SIG-M5 (cell line): ENCODE results near the gene STX8.
"Not testable (repeated sequence)": the region's sequence is repeated elsewhere in the genome, so short reads cannot be mapped to it uniquely, and the experiment has no call there.

Experiments
- DNase-seq: peaks from one replicate; lab custom pipeline; 2025; lab: John Stamatoyannopoulos, UW

Gene STX8

DNA sequence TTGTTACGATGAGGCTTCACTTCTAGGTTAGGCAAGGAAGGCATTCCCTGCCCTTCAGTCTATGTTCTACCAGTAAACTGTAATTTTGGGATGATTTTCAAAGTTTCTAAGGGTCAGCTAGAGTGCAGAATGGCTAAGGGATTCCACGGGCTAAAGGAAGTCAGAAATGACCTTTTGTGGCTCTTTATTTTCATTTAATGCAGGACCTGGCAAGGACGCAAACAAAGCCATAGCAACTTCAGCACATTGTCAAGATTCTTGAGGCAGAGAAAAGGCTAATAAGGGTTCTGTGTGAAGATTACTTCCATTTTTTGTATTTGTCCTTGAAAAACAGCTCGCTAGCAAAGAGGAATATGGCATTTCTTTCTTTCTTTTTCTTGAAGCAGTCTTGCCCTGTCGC lies 76.6 kb downstream of the STX8 start:
- DNase-seq: no peak

DNA sequence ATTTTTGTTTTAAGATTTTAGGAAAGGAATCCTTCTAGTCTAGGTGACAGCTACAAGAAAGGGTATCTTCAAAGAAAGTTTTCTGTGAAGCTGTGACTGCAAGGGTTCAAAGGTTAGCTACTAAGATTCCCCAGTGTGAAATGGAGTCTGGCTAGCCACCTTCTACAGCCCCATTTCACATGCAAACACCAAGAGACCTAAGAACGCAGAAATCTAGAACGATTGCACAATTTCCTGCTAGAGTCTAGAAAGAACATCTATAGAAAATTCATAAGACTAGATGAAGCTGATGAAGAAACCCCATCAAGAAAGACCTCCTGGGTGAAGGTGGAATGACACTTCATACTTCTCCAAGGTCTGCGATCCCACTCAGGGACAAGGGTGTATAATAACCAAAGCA lies 77.1 kb downstream of the STX8 start:
- DNase-seq: no peak

DNA sequence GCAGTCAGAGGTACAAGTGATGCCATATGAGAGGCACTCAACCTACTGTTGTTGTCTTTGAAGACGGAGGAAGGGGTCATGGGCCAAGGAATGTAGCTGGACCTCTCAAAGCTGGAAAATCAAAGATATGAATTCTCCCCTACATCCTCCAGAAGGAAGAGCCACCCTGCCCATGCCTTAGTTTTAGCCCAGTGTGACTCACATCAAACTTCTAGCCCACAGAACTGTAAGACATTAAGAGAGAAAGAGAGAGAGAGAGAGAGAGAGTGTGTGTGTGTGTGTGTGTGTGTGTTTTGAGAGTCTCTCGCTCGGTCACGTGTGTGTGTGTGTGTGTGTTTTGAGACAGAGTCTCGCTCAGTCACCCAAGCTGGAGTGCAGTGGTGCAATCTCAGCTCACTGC lies 87.1 kb downstream of the STX8 start:
- no peak for DNase-seq

DNA sequence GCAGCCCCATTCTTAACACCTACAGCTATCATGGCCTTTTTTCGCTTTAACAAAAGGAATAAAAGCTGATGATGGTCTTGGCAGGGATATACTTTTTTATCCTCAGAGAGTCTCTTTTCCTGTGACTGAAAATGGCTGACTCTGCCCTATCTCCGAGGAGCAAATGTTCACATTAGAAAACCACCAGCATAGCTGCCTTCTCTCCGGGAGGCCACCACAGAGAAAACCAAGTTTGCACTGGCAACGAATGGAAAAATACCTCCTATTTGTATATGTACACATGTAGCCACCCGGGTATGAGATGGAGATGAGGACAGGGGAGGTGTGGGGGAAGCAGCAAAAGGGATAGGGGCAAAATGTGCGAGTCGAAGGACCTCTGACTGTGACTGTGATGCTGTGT lies 88.2 kb downstream of the STX8 start:
- DNase-seq: no peak

DNA sequence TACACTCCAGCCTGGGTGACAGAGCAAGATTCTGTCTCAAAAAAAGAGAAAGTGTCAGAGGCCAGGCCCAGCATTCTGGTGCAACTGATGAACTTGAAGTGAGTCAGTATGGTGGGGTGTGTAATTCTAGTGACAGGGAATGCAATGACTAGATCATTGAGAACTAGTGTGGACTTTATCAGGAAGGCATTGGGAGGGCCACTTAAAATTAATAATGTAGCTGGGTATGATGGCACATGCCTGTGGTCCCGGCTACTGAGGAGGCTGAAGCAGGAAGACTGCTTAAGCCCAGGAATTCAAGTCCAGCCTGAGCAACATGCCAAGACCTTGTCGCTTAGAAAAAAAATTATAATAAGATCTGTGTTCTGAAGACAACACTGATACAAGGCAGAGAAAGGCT lies 90.8 kb downstream of the STX8 start:
- no peak for DNase-seq

DNA sequence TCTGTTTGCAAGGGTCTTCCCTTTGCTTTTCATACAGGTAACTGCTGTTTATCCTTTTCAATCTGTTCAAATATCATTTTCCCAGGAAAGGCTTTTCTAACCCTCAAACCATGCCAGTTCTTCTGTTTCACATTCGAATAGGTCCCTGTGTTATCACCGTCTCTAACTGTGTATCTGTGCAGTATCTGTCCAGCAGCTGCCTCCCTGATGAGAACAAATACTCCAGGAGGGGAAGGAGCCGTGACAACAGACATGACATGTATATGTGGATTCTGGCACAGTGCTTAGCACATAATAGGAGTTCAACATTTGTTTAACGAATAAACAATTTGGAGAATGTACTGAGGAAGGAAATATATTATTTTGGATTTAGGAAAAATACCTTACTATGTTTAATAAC lies 95.7 kb downstream of the STX8 start:
- no peak for DNase-seq

DNA sequence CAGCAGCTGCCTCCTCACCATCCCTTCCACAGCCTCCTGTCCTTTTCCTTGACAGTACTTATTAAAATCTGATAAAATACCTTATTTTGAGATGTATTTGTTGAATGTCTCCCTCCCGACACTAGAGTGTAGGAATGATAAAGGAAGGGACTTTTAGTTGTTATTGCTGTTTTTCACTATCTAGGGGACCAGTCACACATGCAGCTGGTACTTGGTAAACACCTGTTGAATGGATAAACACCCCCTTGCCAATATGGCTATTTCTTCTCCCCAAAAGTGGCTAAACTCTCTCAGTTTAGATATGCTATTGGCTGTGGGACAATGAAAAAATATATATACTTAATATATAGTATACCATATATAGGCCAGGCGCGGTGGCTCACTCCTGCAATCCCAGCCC lies 96.7 kb downstream of the STX8 start:
- DNase-seq: no peak

DNA sequence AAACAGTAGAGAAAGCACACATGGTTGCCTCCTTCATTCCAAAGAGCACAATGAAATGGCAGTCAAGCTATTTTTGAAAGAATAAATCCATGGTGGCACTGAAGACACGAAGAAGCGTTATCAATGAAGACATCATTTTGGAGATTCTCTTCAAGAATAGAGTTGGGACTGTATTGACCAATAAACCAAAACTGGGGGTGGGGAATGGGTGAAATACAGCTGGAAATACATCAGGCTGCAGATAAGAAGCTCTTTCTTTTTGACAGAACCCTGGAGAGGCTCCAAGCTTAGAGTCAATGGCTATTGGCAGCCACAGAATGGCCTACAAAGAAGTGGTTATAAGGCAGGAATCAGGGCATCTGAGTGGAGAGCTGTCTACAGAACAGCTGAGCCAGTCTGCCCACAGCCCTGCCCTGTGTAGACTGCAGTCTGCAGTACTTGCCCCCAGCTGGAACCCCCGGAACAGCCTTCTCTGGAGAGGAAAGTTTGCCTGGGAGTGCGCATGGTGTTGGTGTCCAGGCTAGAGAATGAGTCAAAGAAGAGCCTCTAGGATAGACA lies 100.4 kb downstream of the STX8 start:
- DNase-seq: no peak

DNA sequence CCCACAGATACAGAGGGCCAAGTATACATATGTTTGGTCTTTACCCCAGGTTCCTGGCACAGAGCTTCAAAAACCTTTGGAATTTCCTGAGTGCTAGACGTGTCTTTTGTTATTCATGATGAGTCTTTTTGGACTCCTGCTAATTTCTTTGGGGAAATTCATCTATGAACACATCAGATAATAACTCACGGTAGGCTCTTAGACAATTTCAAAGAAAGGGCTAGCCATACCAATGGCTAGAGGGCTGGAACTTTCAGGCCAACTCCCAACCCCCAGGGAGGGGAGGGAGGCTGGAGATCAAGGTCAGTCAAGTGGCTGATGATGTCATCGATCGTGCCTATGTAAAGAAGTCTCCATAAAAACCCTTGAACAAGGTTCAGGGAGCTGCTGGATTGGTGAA lies 101.9 kb downstream of the STX8 start:
- DNase-seq: no peak

DNA sequence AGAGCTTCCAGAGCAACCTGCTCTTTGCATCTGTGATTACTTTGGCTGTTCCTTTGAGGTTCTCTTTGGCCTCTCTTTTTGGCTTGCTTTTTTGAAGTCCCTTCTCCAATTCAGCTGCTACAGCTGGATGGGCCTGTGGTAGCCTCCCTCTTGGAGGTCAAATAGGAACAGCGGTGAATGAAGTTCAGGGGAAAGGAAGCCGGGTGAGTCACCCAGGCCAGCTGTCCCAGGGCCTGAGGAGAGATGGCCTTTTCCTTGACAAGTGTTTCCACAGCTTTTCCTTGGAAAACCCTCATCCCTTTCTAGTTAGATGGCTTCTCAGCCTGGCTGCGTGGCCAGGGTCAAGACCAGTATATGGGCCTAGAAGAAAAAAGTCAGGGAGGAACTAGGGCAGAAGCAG lies 103.1 kb downstream of the STX8 start:
- DNase-seq: no peak

DNA sequence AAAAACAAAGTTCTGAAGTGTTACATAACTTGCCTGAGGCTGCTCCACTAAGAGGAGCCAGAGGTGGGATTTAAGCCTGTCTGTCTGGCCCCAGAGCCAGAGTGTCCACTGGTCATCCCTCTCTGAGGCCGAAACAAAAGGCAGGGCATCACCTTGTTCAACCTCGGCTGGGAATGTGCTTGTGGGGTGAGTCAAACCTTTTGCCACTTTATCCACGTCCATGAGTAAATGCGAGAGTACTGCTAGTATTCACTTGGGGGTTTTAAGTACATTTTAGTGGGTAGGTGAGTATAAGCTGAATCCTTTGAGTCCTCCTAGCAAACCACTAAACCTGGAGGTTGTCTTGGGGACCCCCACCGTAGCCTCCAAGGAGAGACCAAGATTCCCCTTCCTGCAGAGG lies 103.5 kb downstream of the STX8 start:
- no peak for DNase-seq

DNA sequence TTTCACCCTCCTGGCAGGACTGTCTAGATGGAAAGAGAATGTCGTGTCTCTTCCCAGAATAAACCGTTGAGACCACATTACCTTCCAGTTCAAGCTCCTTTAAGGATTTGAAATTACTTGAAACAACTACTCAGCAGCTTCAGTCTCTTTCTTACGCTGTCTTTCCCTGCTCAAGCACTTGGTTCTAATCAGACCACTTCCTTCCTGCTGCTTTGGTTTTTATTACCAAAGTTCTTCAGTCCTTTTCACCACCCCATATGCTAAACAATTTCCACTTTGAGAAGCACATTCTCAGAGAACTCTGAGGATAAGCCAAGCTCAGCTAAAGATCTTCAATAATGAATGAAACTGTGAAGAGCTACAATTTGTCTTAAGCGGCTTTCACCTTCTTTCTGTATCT lies 105.4 kb downstream of the STX8 start:
- DNase-seq: no peak

DNA sequence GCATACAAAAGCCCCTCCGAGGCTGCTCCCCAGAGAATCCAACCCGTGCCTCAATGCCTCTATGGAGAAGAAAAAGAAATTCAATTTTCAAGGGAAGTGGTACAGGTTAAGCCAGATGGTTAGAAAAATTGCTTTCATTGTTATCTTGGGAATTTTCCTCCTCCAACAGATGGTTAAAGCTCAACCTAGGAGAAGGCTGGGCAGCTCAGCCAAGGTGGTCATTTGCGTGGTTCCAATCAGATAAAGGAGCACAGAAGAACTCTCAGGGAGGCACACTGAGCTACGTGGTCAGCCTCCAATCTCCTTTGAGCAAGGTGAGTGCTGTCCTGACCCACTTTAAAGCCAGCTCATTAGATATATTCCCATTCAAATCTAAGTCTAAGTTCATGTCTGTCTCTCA lies 106.7 kb downstream of the STX8 start:
- no peak for DNase-seq

DNA sequence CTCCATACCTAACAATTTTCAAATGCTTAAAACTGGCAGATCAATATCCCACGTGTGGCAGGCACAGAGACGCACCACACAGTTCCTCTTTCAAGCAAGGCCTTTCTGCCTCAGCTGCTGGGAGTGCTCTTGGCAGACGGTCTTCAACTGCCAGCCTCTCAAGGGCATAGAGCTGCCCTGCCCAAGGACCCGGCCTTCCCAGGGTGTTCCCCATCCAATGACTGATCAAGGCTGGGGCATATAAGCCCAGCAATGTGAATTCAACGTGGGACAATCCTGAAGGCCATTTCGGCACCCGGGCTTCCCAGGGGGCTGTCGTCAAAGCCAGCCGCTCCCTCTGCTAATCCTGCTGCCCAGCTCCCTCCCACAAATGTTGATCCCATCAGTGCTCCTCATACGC lies 107.1 kb downstream of the STX8 start:
- no peak for DNase-seq

DNA sequence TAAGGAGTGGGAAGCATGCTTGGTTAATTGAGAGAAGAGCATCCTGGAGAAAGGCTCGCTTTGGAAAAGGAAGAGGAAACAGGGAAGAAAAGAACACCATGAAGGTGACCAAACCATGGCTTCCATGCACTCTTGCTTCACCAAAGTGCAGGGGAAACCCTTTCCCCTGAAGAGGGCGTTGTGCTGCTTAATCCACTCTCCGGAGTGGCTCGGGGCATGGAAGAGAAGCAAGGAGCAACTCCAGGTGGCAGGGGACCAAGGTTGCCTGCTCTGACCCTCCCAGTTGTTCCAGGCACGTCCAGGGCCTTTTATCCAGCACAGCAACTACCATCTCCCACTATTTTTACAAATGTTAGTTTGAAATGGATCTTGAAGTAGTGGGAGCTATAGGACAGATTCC lies 108.1 kb downstream of the STX8 start:
- DNase-seq: no peak

DNA sequence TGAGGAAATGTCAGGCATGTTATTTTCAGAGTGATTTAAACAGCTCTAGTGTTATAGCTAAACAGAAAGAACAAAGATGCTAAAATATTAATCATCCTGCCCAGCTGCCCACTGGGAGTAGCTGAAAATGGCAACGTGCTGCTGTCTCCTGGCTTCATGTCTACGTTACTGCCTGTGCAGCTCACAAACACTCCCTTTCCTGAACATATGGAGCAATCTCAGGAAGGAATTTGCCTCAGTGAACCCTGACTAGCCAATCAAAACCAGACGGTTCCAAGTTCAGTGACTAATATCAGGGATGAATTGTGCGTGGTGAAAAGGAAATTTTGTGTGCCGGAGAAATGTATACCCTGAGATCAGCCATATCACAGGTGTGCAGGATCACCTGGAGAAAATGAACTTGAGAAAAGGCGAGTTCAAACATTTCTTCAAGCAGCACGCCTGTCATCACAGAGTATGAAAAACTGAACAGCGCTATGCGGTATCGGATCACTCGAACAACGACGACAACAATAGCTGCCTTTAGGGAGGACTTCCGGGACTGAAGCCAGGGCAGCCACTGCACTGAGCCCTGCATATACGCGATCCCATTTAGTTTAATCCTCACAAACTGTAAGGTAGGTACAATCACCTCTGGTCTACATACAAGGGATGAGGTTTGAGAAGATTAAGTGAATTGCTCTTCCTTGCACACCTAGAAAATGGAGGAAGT lies 110.3 kb downstream of the STX8 start:
- DNase-seq: no peak

DNA sequence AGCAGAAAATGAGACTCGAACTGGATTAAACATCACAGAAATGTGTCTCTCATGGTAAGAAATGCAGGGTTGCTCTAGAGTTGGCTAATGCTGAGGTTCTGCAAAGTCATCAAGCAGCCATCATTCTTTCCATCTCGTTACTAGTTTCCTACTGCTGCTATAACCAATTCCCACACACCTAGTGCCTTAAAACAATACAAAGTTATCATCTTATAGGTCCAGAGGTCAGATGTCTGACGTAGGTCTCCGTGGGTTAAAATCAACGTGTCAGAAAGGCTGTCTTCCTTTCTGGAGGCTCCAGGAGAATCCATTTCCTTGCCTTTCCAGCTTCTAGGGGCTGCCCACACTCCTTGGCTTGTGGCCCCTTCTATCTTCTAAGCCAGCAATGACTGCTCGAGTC lies 118.6 kb downstream of the STX8 start:
- no peak for DNase-seq

DNA sequence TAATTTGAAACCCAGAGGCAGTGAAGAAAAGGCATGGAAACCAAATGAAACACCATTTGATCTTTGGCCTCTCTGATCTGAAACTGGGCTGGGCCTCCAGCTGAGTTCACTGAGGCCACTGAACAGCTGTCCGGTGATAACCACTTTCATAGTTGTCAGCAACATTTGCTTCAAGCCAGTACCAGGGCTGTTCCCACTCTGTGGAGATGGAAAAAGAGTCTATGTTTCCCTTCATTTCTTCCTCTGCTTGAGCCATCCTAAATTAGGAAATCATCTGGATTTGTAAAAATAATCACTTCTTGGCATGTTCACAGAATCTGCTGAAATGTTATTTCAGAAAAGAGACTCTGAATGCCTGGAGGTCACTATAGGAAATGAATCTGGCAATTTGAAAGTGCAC lies 119.3 kb downstream of the STX8 start:
- DNase-seq: no peak

DNA sequence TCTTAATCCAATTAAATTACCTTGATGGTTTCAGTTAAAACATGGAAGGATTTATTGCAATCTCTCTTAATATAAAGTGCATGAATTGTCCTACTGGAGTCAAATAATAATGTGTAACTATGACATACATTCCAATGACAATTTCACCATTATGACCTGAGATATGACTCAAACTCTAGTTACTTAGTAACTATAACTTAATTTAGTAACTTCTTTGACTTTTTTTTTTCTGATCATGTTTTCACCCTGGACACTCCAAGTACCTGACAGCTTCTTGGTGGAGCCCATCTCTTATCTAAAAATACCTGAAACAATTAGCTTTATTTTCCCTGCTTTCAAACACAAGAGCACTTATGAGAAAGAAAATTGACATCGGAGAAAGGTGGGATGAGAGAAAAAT lies 123.7 kb downstream of the STX8 start:
- no peak for DNase-seq

DNA sequence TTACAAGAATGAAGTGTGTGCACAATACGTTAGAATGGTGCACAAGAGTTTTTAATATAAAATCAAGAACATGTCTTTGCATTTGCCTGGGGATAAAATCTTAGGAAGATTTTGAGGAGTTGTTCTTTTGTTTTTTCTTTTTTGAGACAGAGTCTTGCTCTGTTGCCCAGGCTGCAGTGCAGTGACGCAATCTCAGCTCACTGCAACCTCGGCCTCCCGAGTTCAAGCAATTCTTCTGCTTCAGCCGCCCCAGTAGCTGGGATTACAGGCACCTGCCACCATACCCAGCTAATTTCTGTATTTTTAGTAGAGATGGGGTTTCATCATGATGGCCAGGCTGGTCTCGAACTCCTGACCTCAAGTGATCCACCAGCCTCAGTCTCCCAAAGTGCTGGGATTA lies 128.3 kb downstream of the STX8 start:
- not testable (repeated sequence) for DNase-seq

DNA sequence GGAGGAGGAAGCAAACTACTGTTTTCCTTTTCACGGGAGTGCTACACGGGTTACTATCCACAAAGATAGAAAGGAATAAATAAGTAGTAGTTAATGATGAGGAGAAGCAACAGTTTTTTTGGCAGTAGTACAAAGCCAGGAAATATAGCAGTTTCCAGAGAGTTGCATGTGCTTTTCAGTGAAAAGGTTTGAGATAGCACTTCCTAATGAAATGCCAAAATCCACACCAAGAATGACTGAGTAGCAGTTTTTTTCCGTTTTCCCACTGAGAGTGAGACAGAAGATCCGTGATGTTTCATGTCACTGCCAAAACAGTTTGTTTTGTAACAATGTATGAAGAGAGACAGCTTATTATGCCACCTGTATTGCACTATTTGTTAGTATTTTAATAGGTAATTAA lies 129.1 kb downstream of the STX8 start:
- DNase-seq: no peak

DNA sequence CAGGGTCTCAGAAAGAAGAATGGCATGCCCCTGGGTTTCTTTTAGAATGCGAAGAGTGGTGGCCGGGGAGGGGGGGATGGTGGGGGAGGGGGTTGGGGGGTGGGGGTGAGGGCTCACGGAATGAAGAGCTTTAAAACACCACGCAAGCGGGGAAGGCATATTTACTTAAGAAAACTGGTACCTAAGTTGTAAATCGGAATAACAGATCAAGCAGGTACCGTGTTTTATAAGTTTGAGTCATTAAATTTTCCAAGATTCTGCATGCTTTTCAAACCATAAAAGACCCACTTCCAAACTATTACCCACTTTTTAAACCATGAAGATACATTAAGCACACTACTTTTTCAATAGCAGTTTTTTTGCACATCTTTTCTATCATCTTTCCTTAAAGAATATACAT lies 130.2 kb downstream of the STX8 start:
- no peak for DNase-seq

DNA sequence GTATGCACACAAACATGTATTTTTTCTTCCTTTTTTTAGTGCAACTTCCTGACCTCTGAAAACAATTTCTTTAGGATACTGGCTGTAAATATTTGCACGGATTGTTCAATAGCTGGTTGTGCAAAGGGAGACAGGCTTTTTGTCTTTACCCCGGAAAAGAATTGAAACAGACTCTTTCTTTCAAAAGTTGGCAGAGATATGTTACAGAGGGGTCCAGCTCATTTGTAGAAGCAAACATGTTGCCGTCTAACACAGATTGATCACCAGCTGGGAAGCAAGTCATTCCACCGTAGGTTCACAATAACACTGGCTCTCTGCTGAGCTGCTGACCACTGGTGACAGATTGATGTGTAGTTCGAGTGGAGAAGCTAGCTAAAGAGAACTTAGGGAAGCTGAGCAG lies 130.9 kb downstream of the STX8 start:
- DNase-seq: no peak

DNA sequence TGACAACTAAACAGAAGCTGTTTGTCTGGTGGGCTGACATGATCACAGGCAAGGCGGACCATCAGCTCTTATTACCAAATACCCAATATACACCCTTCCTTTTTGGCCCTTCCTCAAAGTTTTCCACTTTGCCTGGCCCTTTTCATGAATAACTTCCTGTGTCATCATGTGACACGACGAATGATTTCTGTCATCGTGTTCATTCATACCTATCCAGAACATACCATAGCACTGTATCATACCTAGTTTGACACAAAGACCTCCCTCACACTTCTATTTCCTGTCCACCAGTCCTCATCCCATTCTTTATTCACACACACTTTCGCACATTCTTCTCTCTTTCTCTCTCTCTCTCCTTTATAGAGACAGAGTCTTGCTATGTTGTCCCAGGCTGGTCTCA lies 131.8 kb downstream of the STX8 start:
- no peak for DNase-seq
